HEK293 (cell line): ENCODE data around the gene CALHM2.

Experiments used
- CTCF ChIA-PET: fragments of 350-600 bp; formaldehyde crosslinking; extraction: SDS; loops from one replicate; lab custom pipeline; 2021; ENCODE audit warnings: antibody characterized with exemption; lab: Yijun Ruan, JAX
- POLR2A ChIA-PET: fragments of 300-600 bp; formaldehyde crosslinking; extraction: SDS; loops from one replicate; lab custom pipeline; 2020; ENCODE audit warnings: antibody characterized with exemption, inconsistent platforms; lab: Yijun Ruan, JAX
- H3K27ac ChIP-seq: fragments of 200-500 bp; sonication (Bioruptor generic); 2 replicates; pipeline ENCODE4 v1.5.1; 2014; ENCODE audit warnings: low read depth, low read length, control low read depth, inconsistent platforms; ENCODE audit errors: extremely low read depth
- H3K36me3 ChIP-seq, 2 experiments: fragments of 200-500 bp in 1 of 2; sonication (Bioruptor generic) in 1 of 2; 1 replicate in 1 of 2; 2 replicates in 1 of 2; pipeline ENCODE4 v1.5.1; 2014 to 2017; ENCODE audit warnings: inconsistent platforms in 2 of 2, low read length in 2 of 2; ENCODE audit not compliant: control insufficient read depth in 2 of 2, insufficient read depth in 1 of 2
- H3K4me1 ChIP-seq: fragments of 200-500 bp; sonication (Bioruptor generic); 2 replicates; pipeline ENCODE4 v1.5.1; 2014; ENCODE audit warnings: mild to moderate bottlenecking, low read length, inconsistent platforms; ENCODE audit not compliant: control insufficient read depth, insufficient read depth
- H3K4me3 ChIP-seq: 2 replicates; pipeline ENCODE4 v1.5.1; 2011; ENCODE audit warnings: low read depth, mild to moderate bottlenecking, control low read depth, low read length, moderate library complexity
- H3K9me3 ChIP-seq: fragments of 200-500 bp; sonication (Bioruptor generic); 2 replicates; pipeline ENCODE4 v1.5.1; 2014; ENCODE audit warnings: low read depth, low read length, inconsistent platforms; ENCODE audit not compliant: control insufficient read depth, insufficient read depth
- FEZF1 ChIP-seq: fragments of 450-650 bp; formaldehyde crosslinking; IDR thresholded peaks from 2 replicates; pipeline ENCODE4 v1.5.1; 2016; ENCODE audit warnings: missing biosample characterization, missing genetic modification characterization
- GLI4 ChIP-seq: fragments of 450-650 bp; formaldehyde crosslinking; IDR thresholded peaks from 2 replicates; pipeline ENCODE4 v1.5.1; 2016; ENCODE audit warnings: missing biosample characterization, missing genetic modification characterization
- KLF17 ChIP-seq: fragments of 450-650 bp; formaldehyde crosslinking; IDR thresholded peaks from 2 replicates; pipeline ENCODE4 v1.5.1; 2016; ENCODE audit warnings: missing biosample characterization, missing genetic modification characterization
- MYNN ChIP-seq: fragments of 450-650 bp; formaldehyde crosslinking; IDR thresholded peaks from 2 replicates; pipeline ENCODE4 v1.5.1; 2016; ENCODE audit warnings: missing biosample characterization, missing genetic modification characterization, borderline replicate concordance
- OSR2 ChIP-seq: fragments of 450-650 bp; formaldehyde crosslinking; IDR thresholded peaks from 2 replicates; pipeline ENCODE4 v1.5.1; 2016; ENCODE audit warnings: missing biosample characterization, missing genetic modification characterization
- SCRT1 ChIP-seq: fragments of 450-650 bp; formaldehyde crosslinking; IDR thresholded peaks from 2 replicates; pipeline ENCODE4 v1.5.1; 2016; ENCODE audit warnings: missing biosample characterization, missing genetic modification characterization, borderline replicate concordance
- SCRT2 ChIP-seq: fragments of 450-650 bp; formaldehyde crosslinking; IDR thresholded peaks from 2 replicates; pipeline ENCODE4 v1.5.1; 2016; ENCODE audit warnings: missing biosample characterization, missing genetic modification characterization
- ZBTB48 ChIP-seq: fragments of 450-650 bp; formaldehyde crosslinking; IDR thresholded peaks from 2 replicates; pipeline ENCODE4 v1.5.1; 2016; ENCODE audit warnings: missing biosample characterization, missing genetic modification characterization
- ZFP37 ChIP-seq: fragments of 450-650 bp; formaldehyde crosslinking; IDR thresholded peaks from 2 replicates; pipeline ENCODE4 v1.5.1; 2016; ENCODE audit warnings: missing biosample characterization, missing genetic modification characterization
- ZNF10 ChIP-seq: fragments of 450-650 bp; formaldehyde crosslinking; IDR thresholded peaks from 2 replicates; pipeline ENCODE4 v1.5.1; 2017; ENCODE audit warnings: missing biosample characterization, missing genetic modification characterization
- ZNF140 ChIP-seq: fragments of 450-650 bp; formaldehyde crosslinking; IDR thresholded peaks from 2 replicates; pipeline ENCODE4 v1.5.1; 2016; ENCODE audit warnings: missing biosample characterization, missing genetic modification characterization
- ZNF169 ChIP-seq: fragments of 450-650 bp; formaldehyde crosslinking; IDR thresholded peaks from 2 replicates; pipeline ENCODE4 v1.5.1; 2016; ENCODE audit warnings: missing biosample characterization, missing genetic modification characterization
- ZNF211 ChIP-seq: fragments of 450-650 bp; formaldehyde crosslinking; IDR thresholded peaks from 2 replicates; pipeline ENCODE4 v1.5.1; 2016; ENCODE audit warnings: low read depth, missing biosample characterization, missing genetic modification characterization
- ZNF23 ChIP-seq: fragments of 450-650 bp; formaldehyde crosslinking; IDR thresholded peaks from 2 replicates; pipeline ENCODE4 v1.5.1; 2016; ENCODE audit warnings: missing biosample characterization, missing genetic modification characterization, borderline replicate concordance
- ZNF239 ChIP-seq: fragments of 450-650 bp; formaldehyde crosslinking; IDR thresholded peaks from 2 replicates; pipeline ENCODE4 v1.5.1; 2016; ENCODE audit warnings: missing biosample characterization, missing genetic modification characterization
- ZNF366 ChIP-seq: fragments of 450-650 bp; formaldehyde crosslinking; conservative IDR thresholded peaks from 2 replicates; pipeline ENCODE4 v1.5.1; 2016; ENCODE audit warnings: missing biosample characterization, missing genetic modification characterization
- ZNF561 ChIP-seq: fragments of 450-650 bp; IDR thresholded peaks from 2 replicates; pipeline ENCODE4 v1.5.1; 2018; ENCODE audit warnings: missing biosample characterization, missing genetic modification characterization, borderline replicate concordance
- ZNF585B ChIP-seq: fragments of 450-650 bp; formaldehyde crosslinking; IDR thresholded peaks from 2 replicates; pipeline ENCODE4 v1.5.1; 2016; ENCODE audit warnings: missing biosample characterization, missing genetic modification characterization
- ZNF701 ChIP-seq: fragments of 450-650 bp; formaldehyde crosslinking; IDR thresholded peaks from 2 replicates; pipeline ENCODE4 v1.5.1; 2016; ENCODE audit warnings: missing biosample characterization, missing genetic modification characterization
- ZNF785 ChIP-seq: fragments of 450-650 bp; formaldehyde crosslinking; IDR thresholded peaks from 2 replicates; pipeline ENCODE4 v1.5.1; 2016; ENCODE audit warnings: missing biosample characterization, missing genetic modification characterization
- ZXDB ChIP-seq: fragments of 450-650 bp; formaldehyde crosslinking; IDR thresholded peaks from 2 replicates; pipeline ENCODE4 v1.5.1; 2016; ENCODE audit warnings: missing biosample characterization, missing genetic modification characterization
- TF ChIP-seq, protein P1 (sequence below): fragments of 450-650 bp; formaldehyde crosslinking; IDR thresholded peaks from 2 replicates; pipeline ENCODE4; 2016; ENCODE audit warnings: missing biosample characterization, missing genetic modification characterization
- TF ChIP-seq, protein P2 (sequence below): fragments of 450-650 bp; formaldehyde crosslinking; IDR thresholded peaks from 2 replicates; pipeline ENCODE4 v1.5.1; 2016; ENCODE audit warnings: missing biosample characterization, missing genetic modification characterization

Gene CALHM2

GRCh38 chr10:103498936-103499638, 46.9 kb upstream of the CALHM2 start:
- Histone ChIP-seq H3K27ac (no peak overlapping the region), H3K4me1 (peaks cover 1% of the 10 kb centered on the region; the same call in 1 of the 2 replicates)
- POLR2A ChIA-PET = interaction anchor here (1.0 kb wide), 1 partner anchor 56 kb away, joined by 3 read pairs; no protein-coding TSS in a partner anchor
- TF ChIP-seq ZNF366 (peak; percentile 92), ZBTB48 (tag by site-specific recombination) (no peak), ZFP37 (tag by site-specific recombination) (no peak), ZXDB (tag by site-specific recombination) (no peak), ZNF239 (no peak), ZNF211 (tag by site-specific recombination) (no peak), FEZF1 (tag by site-specific recombination) (no peak), ZNF10 (tag by site-specific recombination) (no peak), ZNF169 (tag by site-specific recombination) (no peak), ZNF585B (no peak), ZNF701 (tag by site-specific recombination) (no peak), GLI4 (tag by site-specific recombination) (no peak), SCRT2 (peak; percentile 56), ZNF785 (tag by site-specific recombination) (no peak), SCRT1 (tag by site-specific recombination) (peak; percentile 29; the same call in 1 of the 2 replicates), ZNF561 (tag by site-specific recombination) (no peak), ZNF23 (no peak), MYNN (no peak), OSR2 (tag by site-specific recombination) (no peak), ZNF140 (tag by site-specific recombination) (no peak)
- TF ChIP-seq, protein P1, sequence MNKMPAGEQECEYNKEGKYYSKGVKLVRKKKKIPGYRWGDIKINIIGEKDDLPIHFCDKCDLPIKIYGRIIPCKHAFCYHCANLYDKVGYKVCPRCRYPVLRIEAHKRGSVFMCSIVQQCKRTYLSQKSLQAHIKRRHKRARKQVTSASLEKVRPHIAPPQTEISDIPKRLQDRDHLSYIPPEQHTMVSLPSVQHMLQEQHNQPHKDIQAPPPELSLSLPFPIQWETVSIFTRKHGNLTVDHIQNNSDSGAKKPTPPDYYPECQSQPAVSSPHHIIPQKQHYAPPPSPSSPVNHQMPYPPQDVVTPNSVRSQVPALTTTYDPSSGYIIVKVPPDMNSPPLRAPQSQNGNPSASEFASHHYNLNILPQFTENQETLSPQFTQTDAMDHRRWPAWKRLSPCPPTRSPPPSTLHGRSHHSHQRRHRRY (tag by site-specific recombination) = no peak
- TF ChIP-seq, protein P2, sequence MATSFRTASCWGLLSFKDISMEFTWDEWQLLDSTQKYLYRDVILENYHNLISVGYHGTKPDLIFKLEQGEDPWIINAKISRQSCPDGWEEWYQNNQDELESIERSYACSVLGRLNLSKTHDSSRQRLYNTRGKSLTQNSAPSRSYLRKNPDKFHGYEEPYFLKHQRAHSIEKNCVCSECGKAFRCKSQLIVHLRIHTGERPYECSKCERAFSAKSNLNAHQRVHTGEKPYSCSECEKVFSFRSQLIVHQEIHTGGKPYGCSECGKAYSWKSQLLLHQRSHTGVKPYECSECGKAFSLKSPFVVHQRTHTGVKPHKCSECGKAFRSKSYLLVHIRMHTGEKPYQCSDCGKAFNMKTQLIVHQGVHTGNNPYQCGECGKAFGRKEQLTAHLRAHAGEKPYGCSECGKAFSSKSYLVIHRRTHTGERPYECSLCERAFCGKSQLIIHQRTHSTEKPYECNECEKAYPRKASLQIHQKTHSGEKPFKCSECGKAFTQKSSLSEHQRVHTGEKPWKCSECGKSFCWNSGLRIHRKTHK (tag by site-specific recombination) = no peak
- TF ChIP-seq, all 188 proteins: peak for 3
- no peaks in the 10 kb centered on the region for H3K36me3 ChIP-seq
- H3K9me3 ChIP-seq = no peaks in the 10 kb centered on the region
- H3K4me3 ChIP-seq = no peak overlapping the region
- CTCF ChIA-PET = interaction anchor here (0.7 to 2.4 kb wide), 4 partner anchors 14 to 206 kb away, joined by 3 to 7 read pairs (median 4); no protein-coding TSS in a partner anchor

GRCh38 chr10:103497161-103497915, 45.2 kb upstream of the CALHM2 start:
- Histone ChIP-seq H3K36me3 (no peaks in the 10 kb centered on the region), H3K27ac (no peak overlapping the region), H3K4me3 (no peak overlapping the region), H3K4me1 (no peaks in the 10 kb centered on the region), H3K9me3 (no peaks in the 10 kb centered on the region)
- POLR2A ChIA-PET = no interaction called here
- CTCF ChIA-PET = interaction anchor here (0.6 to 1.7 kb wide), 3 partner anchors 12 to 67 kb away, joined by 3 to 5 read pairs (median 4); no protein-coding TSS in a partner anchor
- TF ChIP-seq KLF17 (tag by site-specific recombination) = no peak
